Dermis microvascular lymphatic vessel endothelial cell (primary cell): ENCODE data around the gene TTC19. TPM values are rescaled to one million over a fixed set of nuclear protein-coding genes. Genes with fewer than 3 reads are reported as not detected.
A peak's percentile ranks its signal among the peaks of the same experiment; 100 is the strongest.

ENCODE experiments used
- DNase-seq, 2 donors: peaks; one replicate each; pipeline versions ENCODE4 v3.0.0 to v3.0.0-alpha.2; 2010; ENCODE audit warnings: low read depth in 2 of 2
- total RNA-seq: library from RNA; depleted of rRNA; stranded (reverse); fragments of >200 nt; gene quantifications from 2 replicates; pipeline ENCODE4 v1.2.1, GENCODE V29; 2014

Gene TTC19
- 35.9 and 53.5 TPM in 2 replicates for total RNA-seq

DNA sequence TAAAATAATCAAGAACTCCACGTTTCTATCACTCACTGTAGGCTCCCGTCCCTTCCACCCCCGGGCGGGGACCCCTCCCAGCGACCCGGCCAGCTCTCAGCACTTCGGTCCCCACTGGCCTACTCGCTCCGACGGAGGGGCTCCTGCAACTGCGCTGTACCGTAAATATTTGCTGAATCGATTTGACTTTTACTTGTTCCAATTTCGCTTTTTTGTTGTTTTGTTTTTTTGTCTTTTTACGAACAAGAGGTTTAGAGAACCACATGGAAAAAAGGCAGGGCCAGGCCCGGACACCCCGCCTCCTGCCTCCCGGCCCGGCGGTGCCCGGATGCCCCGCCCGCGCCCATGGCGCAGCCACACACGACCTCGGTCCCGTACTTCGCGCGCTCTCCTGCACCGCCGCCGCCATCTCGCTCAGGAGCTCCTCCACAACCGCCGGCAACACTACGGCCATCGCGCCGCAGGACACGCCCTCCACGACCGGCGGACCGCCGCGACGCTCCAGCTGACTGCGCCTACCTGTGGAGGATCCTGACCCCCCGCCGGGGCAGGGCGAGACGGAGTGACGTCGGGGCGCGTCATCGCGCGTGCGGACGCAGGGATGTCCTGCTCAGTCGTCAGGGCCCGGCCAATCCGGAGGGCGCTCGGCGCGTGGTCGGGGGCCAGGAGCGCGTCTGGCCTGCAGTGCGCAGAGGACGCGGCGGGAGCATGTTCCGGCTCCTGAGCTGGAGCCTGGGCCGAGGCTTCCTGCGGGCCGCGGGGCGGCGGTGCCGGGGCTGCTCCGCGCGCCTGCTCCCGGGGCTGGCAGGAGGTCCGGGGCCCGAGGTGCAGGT is at the start of gene TTC19, which contains the start of gene ZSWIM7:
Gene TTC19 (plus strand): TSS at position 684 of the 833 bp plus-strand sequence. CDS start 25 bp downstream, at position 709.
Gene ZSWIM7 (minus strand): TSS at position 564 of the 833 bp plus-strand sequence. CDS start 110 bp downstream, at position 454.
- peak; percentile 91 to 97 for DNase-seq

DNA sequence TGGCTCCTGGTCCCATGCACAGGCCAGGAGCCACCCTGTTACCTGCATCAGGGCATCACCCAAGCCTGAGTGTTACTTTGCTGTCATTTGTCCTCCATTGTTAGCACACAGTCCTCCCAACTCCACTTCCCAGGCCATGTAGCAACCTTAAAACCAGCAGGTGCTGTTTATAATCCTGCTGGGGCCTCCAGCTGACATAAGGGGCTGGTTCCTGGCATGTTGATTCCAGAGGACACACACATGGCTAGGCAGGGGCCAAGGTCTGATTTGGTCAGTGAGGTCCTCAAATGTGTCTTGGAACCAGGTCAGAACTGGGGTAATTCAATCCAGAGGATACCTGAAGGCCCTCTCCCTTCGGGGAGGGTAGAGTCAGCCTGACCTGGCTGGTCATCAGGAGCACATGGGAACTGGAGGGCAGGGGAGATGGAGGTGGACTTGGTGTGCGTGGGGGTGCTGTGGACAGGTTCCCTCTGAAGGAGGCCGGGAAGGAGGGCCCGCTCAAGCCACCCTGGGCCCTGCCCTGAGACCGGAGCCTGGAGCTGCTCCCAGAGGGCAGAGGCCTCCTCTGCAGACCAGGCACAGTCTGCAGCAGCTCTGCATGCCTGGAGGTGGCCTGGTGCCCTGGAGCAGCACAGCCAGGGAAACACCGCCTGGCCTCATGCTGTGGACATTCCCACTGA is 48.1 kb upstream of the TTC19 start:
- no peak for DNase-seq

GRCh38 chr17:15952048-15952532 is 47.5 kb upstream of the TTC19 start:
- no peak for DNase-seq

DNA sequence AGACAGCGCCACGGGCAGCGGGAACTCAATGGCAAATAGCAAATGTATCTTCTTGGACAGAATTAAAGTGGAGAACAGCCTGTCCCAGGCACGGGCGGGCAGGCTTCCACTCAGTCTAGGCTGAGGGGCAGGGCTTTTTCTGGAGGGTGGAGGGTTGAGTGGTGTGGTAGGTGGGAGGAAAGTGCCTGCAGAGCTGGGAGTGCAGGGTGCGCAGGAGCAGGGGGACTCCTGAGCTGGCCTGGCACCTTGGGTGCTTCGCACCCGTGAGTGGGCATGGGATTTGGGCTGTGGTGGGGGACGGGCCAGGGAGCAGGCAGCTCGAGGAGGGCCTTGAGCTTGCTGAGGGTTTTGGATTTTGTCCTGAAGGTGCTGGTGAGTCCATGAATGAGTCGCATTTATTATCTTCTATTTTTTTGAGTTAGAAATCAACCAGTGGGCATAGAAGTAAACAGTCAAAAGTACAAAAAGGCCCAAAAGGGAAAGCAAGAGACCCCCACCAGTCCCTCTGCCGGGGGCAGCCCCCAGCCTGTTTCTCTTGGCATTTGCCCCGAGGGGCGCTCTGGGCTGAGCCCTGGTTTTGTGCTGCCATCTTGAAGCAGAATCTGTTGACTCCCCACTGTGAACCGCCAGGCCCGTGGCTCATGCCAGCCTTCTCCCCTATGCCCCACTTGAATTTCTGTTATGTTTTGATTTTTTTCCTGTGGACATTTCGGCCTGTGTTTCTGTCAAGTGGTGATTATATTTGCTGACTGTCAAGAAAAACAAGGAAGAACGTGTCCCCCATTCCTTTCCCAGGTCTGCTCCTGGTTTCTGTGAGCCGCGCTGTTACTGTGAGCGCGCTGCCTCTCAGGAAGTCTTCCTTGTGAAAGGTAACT is 46.5 kb upstream of the TTC19 start:
- no peak for DNase-seq

GRCh38 chr17:15954222-15954621 is 45.4 kb upstream of the TTC19 start:
- peak; percentile 35 to 89 for DNase-seq

DNA sequence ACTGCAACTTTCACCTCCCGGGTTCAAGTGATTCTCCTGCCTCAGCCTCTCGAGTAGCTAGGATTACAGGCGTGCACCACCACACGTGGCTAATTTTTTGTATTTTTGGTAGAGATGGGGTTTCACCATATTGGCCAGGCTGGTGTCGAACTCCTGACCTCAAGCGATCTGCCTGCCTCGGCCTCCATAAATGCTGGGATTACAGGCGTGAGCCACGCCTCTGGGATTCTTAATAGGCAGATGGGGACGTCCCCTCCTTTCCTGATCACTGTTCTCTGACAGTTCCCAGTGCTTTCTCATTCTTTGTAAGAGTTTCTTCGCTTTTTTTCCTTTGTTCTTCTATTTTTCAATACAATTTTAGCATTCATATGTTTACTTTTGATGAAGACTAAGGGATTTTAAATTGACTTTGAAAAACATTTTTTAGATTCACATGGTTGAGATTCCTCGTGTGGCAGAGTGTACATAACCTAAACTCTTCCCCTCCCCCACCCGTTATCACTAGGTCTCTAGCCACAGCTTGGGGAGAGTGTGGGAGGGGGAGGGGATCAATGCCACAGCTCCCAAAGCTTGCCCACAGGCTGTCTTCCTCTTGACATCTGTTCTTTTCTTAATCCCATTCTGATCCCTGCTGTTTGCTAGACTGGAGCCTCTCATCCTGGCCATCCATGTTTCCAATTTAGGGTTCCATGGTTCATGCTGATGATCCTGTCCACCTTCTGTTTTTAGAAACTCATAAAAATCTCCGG is 43.7 kb upstream of the TTC19 start:
- no peak for DNase-seq

DNA sequence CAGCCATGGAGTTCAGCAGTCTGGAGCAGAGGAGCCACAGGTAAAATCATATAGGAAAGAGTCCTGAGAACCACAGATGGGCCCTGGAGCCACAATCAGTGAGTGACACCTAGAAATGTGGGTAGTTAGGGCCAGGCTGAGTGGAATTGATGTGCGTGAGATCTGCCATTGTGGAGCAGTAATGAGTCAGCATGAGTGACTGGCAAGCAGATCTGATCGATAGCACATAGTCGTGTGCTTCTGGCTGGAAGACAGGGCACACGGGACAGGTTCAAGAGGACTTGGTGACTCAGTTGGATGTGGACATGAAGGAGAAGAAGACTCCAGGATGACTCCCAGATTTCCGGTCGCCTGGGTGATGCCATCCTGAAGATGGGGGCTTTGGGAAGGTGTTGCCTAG is 42.4 kb upstream of the TTC19 start:
- peak in 1 of 2 donors; percentile 38 for DNase-seq

- no peak for DNase-seq
Observed at GRCh38 chr17:15957608-15958307, 41.9 kb upstream of the TTC19 start.

DNA sequence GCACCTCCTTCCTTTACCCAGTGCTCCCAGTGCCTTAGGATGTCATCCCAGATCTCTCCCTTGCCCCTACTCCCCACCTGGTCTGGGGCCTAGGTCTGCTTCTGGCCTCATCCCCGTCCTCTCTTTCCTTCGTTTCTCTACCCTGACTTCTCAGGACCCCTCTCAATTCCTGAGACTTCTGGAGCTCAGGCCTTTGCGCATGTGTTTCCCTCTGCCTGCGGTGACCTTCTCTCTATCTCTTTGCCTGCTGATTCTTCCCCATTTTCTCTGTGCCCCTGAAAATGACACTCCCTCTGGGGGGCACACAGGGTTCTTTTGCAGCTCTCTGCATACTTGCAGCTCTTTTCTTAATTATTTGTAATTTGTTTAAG is 41.2 kb upstream of the TTC19 start:
- DNase-seq = no peak

DNA sequence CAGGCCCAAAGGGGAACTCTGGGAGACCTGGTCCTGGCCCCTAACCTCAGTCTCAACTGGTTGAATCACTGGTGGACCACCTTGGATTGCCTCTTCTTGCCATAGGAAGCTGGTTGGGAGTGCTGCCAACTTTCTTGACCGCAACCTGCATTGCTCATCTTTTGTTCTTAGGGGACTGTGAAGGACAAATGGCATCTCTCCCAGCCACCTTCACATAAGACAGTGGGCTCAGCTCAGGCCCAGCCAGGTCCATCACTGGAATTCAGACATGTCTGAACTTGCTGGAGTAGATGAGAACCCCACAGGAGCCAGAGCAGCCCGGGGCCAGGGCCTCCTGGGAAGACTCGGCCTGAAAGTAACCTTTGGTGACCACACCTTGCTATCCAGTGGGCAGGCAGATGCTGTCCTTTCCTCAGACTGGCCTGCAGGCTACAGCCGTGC is 35.9 kb upstream of the TTC19 start:
- peak in 1 of 2 donors; percentile 77 for DNase-seq

- no peak for DNase-seq
Observed at GRCh38 chr17:15965528-15965927, 34.1 kb upstream of the TTC19 start.

- peak; percentile 47 to 79 for DNase-seq
Observed at GRCh38 chr17:15966183-15966878, 33.3 kb upstream of the TTC19 start.

DNA sequence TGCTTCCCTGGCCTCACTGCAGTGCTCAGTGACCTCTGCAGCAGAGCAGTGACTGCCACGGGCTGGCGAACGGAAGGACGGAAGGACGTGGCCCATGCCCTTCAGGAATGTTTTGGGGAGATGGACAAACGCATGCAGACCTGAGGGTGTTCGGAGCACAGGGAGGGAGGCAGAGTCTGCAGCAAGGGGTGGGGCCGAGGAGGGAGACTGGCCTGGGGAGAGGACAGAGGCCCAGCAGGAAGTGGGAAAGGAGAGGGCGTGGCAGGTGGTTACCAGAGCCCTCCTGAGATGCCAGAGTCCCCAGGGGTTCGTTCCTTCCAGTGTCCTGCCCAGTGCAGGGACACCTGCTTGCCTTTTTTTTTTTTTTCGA is 32.8 kb upstream of the TTC19 start:
- no peak for DNase-seq

GRCh38 chr17:15967706-15968399 is 31.8 kb upstream of the TTC19 start:
- DNase-seq = no peak

DNA sequence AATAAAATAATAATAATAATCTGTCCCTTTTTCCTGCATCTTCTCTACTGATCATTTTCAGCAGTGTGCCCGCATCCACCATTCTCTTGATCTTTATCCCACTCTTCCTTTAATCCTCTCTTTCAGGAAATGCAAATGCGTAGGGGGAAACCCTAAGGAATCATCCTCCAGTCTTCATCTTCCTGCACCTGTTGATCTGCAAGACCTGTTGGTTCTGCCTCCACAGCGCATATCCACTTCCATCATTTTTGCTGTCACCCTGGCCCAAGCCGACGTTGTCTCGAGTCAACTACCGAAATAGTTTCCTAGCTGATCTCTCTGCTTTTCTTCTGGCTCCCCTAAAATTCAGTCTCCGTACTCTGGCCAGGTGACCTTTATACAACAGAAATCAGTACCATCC is 30.2 kb upstream of the TTC19 start:
- DNase-seq = no peak

GRCh38 chr17:15970500-15970899 is 29.1 kb upstream of the TTC19 start:
- no peak for DNase-seq

DNA sequence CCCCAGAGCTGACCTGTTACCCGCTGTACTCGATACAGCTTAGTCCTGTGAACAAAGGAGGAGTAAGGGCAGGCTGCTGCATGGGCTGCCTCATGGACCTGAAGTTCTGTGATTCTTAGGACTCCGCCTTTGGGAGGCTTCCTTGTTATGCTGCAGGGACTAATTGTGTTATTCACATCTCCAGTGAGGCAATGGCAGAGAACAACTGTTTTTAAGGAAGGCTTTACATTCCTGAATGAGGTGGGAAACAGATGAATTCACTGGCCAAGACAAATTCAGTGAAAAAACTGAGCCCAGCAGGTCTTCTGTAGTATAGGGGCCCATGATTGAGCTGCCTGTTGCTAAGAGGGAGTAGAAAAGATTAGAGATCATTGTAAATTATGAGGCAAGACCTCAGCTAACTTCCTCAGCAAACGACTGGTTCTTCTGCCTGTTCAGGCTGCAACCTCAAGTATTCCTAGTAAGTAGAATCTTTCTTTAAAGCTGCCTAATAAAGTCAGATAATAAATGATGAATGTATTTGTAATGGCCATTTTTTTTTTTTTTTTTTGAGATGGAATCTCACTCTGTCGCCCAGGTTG is 28.4 kb upstream of the TTC19 start:
- no peak for DNase-seq

GRCh38 chr17:15971882-15972281 is 27.7 kb upstream of the TTC19 start:
- no peak for DNase-seq

- no peak for DNase-seq
Observed at GRCh38 chr17:15972497-15972951, 27.1 kb upstream of the TTC19 start.
